Loucy (cell line): ENCODE measurements around the gene GPR39.

ENCODE experiments used
- H2AFZ ChIP-seq: fragments of 200-600 bp; sonication (generic); 2 replicates; pipeline ENCODE4 v1.6.0; 2016; ENCODE audit warnings: antibody characterized with exemption, mild to moderate bottlenecking, low read length, moderate library complexity
- H3F3A ChIP-seq: fragments of 200-600 bp; 2 replicates; pipeline ENCODE4 v1.6.0; 2016; ENCODE audit warnings: antibody characterized with exemption, low read depth, mild to moderate bottlenecking
- H3K27me3 ChIP-seq: fragments of 200-600 bp; sonication (generic); 2 replicates; pipeline ENCODE4 v1.6.1; 2014; ENCODE audit warnings: low read length, mild to moderate bottlenecking; ENCODE audit not compliant: insufficient read depth, poor library complexity, severe bottlenecking
- H3K36me3 ChIP-seq: fragments of 200-600 bp; sonication (generic); 2 replicates; pipeline ENCODE4 v1.6.1; 2016; ENCODE audit warnings: low read length; ENCODE audit not compliant: insufficient read depth
- H3K4me1 ChIP-seq: fragments of 200-600 bp; sonication (generic); 2 replicates; pipeline ENCODE4 v1.5.1; 2014; ENCODE audit warnings: low read length, mild to moderate bottlenecking; ENCODE audit not compliant: insufficient read depth, poor library complexity, severe bottlenecking
- H3K4me2 ChIP-seq: fragments of 200-600 bp; sonication (generic); 2 replicates; pipeline ENCODE4 v1.6.0; 2014; ENCODE audit warnings: antibody characterized with exemption, low read length, low read depth, mild to moderate bottlenecking; ENCODE audit not compliant: poor library complexity, severe bottlenecking
- H3K4me3 ChIP-seq: fragments of 200-600 bp; sonication (generic); 2 replicates; pipeline ENCODE4 v1.5.1; 2014; ENCODE audit warnings: low read length, mild to moderate bottlenecking, mixed read lengths; ENCODE audit not compliant: poor library complexity, severe bottlenecking
- H3K79me2 ChIP-seq: fragments of 200-600 bp; sonication (generic); 2 replicates; pipeline ENCODE4 v1.6.1; 2014; ENCODE audit warnings: low read length; ENCODE audit not compliant: insufficient read depth
- H3K9ac ChIP-seq: fragments of 200-600 bp; sonication (generic); 2 replicates; pipeline ENCODE4 v1.6.0; 2014; ENCODE audit warnings: mild to moderate bottlenecking, low read depth, low read length, moderate library complexity; ENCODE audit not compliant: poor library complexity, severe bottlenecking
- H3K9me2 ChIP-seq: fragments of 200-600 bp; sonication (generic); replicated peaks from 2 replicates; pipeline ENCODE4 v1.6.1; 2016; ENCODE audit warnings: low read depth, low read length, mixed read lengths
- H3K9me3 ChIP-seq: fragments of 200-600 bp; sonication (generic); 2 replicates; pipeline ENCODE4 v1.6.1; 2014; ENCODE audit warnings: mild to moderate bottlenecking, antibody characterized with exemption, low read length, low read depth; ENCODE audit not compliant: insufficient read depth
- H4K20me1 ChIP-seq: fragments of 200-600 bp; sonication (generic); 2 replicates; pipeline ENCODE4 v1.6.0; 2014; ENCODE audit warnings: antibody characterized with exemption, low read length, mild to moderate bottlenecking; ENCODE audit not compliant: insufficient read depth, poor library complexity, severe bottlenecking
- EZH2phosphoT487 ChIP-seq: fragments of 200-600 bp; IDR thresholded peaks from 2 replicates; pipeline ENCODE4 v1.6.1; 2018; ENCODE audit warnings: antibody characterized with exemption, mild to moderate bottlenecking, moderate library complexity, borderline replicate concordance
- TF ChIP-seq, protein P1 (sequence below): fragments of 200-600 bp; sonication (generic); conservative IDR thresholded peaks from 2 replicates; pipeline ENCODE4 v1.5.1; 2014; ENCODE audit warnings: mild to moderate bottlenecking, antibody characterized with exemption, low read length

Gene GPR39

DNA sequence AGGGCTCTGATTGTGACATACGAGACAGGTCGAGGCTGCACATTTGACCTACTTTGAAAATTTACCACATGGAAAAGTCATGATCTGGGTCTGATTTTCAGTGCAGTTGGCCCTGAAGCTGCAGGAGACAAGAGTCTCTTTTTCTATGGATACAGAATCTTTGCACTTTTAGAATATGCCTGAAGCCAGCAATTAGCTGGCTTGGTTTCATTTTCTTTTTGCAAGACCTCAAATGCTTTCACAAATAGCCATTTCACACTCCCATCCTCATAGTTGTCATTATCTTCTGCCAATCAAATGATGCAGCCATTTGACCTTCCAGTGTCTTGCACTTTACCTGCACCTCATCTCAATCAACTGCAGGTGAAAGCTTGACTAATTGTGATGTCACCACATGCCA is 59.0 kb downstream of the GPR39 start:
- no peaks in the 10 kb centered on the region for H3K36me3 ChIP-seq
- no peaks in the 10 kb centered on the region for H3K4me1 ChIP-seq
- H4K20me1 ChIP-seq = no peaks in the 10 kb centered on the region
- H3K9me2 ChIP-seq = no peaks in the 10 kb centered on the region
- H2AFZ ChIP-seq = no peak overlapping the region
- H3K9ac ChIP-seq = no peak overlapping the region
- TF ChIP-seq EZH2phosphoT487 = no peak
- TF ChIP-seq, protein P1, sequence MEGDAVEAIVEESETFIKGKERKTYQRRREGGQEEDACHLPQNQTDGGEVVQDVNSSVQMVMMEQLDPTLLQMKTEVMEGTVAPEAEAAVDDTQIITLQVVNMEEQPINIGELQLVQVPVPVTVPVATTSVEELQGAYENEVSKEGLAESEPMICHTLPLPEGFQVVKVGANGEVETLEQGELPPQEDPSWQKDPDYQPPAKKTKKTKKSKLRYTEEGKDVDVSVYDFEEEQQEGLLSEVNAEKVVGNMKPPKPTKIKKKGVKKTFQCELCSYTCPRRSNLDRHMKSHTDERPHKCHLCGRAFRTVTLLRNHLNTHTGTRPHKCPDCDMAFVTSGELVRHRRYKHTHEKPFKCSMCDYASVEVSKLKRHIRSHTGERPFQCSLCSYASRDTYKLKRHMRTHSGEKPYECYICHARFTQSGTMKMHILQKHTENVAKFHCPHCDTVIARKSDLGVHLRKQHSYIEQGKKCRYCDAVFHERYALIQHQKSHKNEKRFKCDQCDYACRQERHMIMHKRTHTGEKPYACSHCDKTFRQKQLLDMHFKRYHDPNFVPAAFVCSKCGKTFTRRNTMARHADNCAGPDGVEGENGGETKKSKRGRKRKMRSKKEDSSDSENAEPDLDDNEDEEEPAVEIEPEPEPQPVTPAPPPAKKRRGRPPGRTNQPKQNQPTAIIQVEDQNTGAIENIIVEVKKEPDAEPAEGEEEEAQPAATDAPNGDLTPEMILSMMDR = no peak
- 0 out of 2 replicates have a peak, but pooled peaks cover 7% of the 10 kb centered on the region for H3K9me3 ChIP-seq
- H3K79me2 ChIP-seq = no peaks in the 10 kb centered on the region
- H3K27me3 ChIP-seq = no peaks in the 10 kb centered on the region
- no peaks in the 10 kb centered on the region for H3F3A ChIP-seq
- H3K4me2 ChIP-seq = no peak overlapping the region
- no peak overlapping the region for H3K4me3 ChIP-seq

DNA sequence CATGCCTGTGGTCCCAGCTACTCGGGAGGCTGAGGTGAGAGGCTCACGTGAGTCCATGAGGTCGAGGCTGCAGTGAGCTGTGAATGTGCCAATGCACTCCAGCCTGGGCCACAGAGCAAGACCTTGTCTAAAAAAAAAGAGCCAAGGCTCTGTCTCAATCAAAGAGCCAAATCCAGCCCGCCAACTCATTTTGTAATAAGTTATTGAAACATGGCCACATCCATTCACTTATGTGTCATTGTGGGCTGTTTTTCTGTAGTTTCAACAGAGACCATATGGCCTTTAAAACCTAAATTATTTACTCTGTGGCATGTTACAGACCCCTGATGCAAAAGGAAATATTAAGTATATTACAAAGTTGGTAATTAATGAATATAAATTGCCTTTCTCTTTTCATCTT is 60.8 kb downstream of the GPR39 start:
- H2AFZ ChIP-seq = no peak overlapping the region
- no peaks in the 10 kb centered on the region for H3F3A ChIP-seq
- no peak overlapping the region for H3K9ac ChIP-seq
- H3K4me3 ChIP-seq = no peak overlapping the region
- TF ChIP-seq, protein P1 = no peak
- no peak for TF ChIP-seq EZH2phosphoT487
- no peaks in the 10 kb centered on the region for H4K20me1 ChIP-seq
- H3K79me2 ChIP-seq = no peaks in the 10 kb centered on the region
- no peaks in the 10 kb centered on the region for H3K27me3 ChIP-seq
- H3K9me3 ChIP-seq = 0 out of 2 replicates have a peak, but pooled peaks cover 3% of the 10 kb centered on the region
- H3K36me3 ChIP-seq = no peaks in the 10 kb centered on the region
- no peak overlapping the region for H3K4me2 ChIP-seq
- H3K4me1 ChIP-seq = no peaks in the 10 kb centered on the region
- H3K9me2 ChIP-seq = no peaks in the 10 kb centered on the region

DNA sequence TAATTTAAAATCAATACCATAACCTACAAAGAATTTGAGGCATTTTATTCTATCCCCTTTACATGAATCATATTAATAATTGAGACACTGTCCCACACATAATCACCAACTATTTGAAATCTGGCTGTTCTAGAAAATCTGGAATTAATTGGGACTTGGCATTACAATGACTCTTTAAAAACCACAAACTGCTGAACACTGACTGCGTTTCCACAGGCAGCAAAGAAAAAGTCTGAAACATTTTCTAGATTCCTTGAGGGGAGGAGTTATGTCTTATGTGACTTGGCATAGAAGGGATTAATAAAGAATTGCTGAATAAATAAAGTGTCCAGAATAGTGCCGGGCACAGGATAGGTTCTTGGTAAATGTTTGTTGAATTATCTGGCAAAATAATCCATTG is 61.4 kb downstream of the GPR39 start:
- H3K9ac ChIP-seq = no peak overlapping the region
- TF ChIP-seq, protein P1 = no peak
- TF ChIP-seq EZH2phosphoT487 = no peak
- no peaks in the 10 kb centered on the region for H3K79me2 ChIP-seq
- no peak overlapping the region for H3K4me2 ChIP-seq
- H3K4me1 ChIP-seq = no peaks in the 10 kb centered on the region
- H3K4me3 ChIP-seq = no peak overlapping the region
- H2AFZ ChIP-seq = no peak overlapping the region
- H3K9me2 ChIP-seq = no peaks in the 10 kb centered on the region
- H3F3A ChIP-seq = no peaks in the 10 kb centered on the region
- H3K9me3 ChIP-seq = no peaks in the 10 kb centered on the region
- H3K27me3 ChIP-seq = no peaks in the 10 kb centered on the region
- no peaks in the 10 kb centered on the region for H3K36me3 ChIP-seq
- H4K20me1 ChIP-seq = no peaks in the 10 kb centered on the region
